GM18951 (cell line): Measurements from ENCODE around the gene SCN4A.

Experiments
- POLR2A ChIP-seq: IDR thresholded peaks from 4 replicates; pipeline ENCODE4 v1.6.1; 2011; ENCODE audit warnings: mild to moderate bottlenecking; ENCODE audit not compliant: insufficient read length, insufficient read depth; ENCODE audit errors: extremely low read depth
- in situ Hi-C: fragments of 300-500 bp; cut with MboI; formaldehyde crosslinking; loops from one replicate; pipeline ENCODE4 v1.12.0; 2022; ENCODE audit warnings: low sequenced_read_pairs, mixed read lengths, inconsistent platforms; ENCODE audit not compliant: unreplicated experiment

SCN4A gene

DNA sequence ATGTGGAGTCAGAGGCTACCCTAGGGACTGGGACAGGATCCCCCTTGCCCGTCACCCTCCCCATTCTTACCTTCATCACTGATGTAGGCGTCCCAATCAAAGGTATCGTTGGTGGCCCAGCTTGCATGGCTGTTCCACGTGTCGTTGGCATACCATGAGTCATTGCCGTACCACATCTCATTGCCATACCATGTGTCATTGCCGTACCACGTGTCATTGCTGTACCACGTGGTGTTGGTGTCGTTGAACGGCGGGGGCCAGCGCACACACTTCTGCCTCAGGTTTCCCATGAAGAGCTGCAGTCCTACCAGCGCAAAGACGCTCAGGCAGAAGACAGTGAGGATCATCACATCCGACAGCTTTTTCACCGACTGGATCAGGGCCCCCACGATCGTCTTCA lies 4.8 kb downstream of the SCN4A start:
- in situ Hi-C loops: no loop called here
- no peak for TF ChIP-seq POLR2A

DNA sequence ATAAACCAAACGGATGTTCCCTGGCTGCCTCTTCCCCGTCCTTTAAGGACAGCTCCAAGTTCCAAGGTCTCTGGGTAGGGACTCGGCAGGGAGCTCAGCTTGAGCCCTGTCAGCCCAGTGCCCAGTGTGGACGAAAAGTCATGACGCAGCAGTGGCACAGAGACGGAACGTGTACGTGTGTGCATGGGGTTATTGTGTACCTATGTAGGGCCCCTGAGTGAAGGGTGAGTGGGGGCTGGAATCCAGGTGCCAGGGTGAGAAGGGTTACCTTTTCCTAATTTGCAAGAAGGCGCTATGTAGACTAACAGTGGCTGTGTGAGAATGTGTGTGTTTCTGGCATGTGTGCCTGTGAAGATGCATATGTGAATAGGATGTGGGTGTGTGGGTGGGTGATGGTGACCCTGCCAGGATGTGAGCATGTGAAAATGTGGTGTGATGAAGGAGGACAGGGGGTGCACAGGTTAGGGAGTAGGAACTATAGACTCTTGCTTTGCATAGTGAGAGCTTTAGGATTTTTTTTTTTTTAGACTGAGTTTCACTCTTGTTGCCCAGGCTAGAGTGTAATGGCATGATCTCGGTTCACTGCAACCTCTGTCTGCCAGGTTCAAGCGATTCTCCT lies 6.0 kb downstream of the SCN4A start:
- in situ Hi-C loops: no loop called here
- TF ChIP-seq POLR2A: no peak

DNA sequence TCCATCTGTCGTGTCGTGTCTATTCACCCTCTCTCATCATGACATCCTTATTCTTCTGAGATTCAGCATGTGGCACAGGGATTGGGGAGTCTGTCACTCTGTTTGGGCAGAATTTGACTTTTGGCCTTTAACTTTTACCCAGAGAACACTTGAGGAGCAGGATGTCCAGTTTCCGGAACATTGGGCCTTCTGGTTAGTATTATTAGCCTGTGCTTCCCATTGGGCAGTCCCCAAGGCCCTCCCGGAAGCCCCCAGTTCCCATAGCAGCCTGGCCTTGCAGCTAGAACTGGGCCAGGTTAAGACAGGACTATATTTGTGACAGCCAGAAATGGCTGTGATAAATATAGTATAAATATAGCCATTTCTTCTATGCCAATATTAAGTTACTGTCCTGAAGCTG lies 9.6 kb downstream of the SCN4A start:
- in situ Hi-C loops: no loop called here
- TF ChIP-seq POLR2A: no peak

DNA sequence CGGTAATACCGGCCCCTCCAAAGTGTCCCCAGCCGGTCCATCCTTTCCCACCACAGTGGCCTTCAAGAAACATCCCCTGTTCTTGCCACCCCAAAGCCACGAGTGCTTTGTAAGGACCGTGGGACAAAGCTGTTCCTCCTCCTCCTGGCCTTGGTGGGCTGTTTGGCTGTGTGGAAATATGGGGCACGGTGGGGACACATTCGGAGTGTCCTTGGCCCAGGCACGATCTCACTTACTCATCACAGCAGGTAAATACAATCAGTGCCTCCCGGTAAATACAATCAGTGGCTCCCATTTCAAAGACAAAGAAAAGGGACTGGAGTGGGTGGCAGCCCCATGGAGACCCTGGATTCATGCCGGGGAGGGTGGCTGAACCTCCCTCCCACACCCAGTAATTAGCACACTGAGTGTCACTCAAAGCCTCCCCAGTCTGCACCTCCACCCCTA lies 10.4 kb downstream of the SCN4A start:
- in situ Hi-C loops: no loop called here
- TF ChIP-seq POLR2A: no peak

DNA sequence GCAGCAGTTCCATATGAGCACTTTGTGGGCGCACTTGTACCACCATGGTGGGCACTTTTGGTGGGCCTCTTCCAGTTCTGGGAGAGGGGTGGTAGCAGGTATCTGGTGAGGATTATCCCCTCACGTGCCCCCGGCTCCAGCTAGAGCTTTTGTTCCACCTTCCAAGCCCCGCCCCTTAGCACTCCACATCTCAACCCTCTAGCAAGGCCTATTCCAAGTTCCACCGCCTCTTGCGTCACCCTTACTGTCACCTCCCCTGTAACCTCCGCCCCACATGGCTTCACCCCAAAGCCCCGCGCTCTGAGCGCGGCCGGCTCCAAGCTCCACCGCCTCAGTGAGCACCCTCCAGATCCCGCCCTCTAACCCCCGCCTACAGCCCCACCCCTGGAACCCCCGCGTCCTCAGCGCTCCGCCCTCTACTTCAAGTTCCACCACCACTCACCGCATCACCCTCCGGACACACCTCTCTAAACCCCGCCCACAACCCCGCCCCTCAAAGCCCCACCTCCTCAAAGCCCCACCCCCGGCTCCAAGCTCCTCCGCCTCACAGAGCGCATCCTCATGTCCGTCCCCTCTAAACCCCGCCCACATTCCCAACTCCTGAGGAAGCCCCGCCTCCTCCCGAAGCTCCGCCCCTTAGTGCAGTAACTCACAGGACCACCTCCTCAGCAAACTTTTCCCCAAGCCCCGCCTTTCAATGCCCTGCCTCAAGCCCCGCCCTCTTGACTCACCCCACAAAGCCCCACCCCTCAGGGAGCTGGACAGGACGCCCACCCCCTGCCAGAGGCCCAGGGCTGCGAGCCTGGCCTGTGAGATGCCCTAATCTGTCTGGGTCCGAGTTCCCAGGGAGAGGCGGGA lies 11.1 kb downstream of the SCN4A start:
- in situ Hi-C loops: no loop called here
- no peak for TF ChIP-seq POLR2A

DNA sequence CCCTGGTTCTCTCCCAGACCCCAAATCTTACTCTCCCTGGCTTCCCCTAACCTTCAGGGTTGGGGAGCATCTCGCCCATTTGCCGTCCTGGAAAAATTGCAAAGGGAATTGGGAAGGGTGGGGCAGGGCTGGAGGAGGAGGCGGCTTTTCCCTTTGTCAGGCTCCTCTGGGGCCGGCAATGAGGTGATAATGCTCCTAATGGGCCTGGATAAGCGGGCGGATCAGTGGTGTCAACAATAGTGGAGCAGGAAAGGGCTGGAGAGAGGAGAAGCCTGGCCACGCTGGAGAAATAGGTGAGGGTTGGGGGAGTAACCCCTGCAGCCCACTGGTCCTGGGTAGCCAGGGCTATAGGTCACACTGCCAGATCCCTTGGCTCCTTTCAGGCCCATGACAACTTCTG lies 12.3 kb downstream of the SCN4A start:
- TF ChIP-seq POLR2A: no peak

DNA sequence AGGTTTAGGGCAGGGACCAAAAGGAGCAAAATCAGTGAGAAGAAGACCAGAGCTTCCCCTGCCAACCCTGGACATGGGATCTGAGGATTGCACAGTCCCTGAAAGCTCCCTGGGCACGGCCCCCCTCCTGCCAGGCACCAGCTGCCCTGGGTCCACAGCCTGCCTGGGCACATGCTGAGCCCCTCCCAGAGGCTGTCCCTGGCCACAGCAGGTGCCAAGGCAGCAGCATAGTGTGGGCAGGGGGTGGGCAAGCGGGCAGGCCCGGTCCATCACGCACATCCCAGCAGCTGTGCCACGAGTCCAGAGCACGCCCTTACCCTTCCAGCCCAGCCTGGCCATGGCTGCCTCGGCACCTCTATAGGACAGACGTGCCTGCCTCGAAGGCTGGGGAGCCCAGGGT lies 12.7 kb downstream of the SCN4A start:
- TF ChIP-seq POLR2A: no peak
- in situ Hi-C loops: no loop called here

More for the DNA sequence above, 12.3 kb downstream of the SCN4A start:
- in situ Hi-C loops: no loop called here

DNA sequence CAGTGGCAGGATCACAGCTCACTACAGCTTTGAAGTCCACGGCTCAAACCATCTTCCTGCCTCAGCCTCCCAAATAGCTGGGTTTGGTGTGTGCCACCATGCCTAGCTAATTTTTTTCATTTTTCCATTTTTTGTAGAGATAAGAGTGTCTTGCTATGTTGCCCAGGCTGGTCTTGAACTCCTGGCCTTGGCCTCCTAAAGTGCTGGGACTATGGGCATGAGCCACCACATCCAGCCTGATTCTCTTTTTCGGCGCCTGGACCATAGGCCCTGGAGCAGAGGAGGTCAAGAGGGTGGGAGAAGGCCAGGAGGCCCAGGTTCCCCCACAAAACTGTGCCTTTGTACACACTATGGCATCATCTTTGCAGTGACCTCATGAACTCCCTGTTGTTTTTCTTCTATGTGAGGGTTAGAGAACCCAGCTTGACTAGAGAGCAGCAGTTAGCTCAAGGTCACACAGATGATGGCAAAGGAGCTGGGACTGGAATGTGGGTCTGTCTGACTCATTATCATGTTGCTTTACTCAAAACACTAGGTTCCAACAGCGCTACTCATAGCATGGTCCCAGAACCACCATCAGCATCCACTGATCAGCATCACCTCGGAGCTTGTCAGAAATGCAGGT lies 16.3 kb downstream of the SCN4A start:
- TF ChIP-seq POLR2A: no peak
- in situ Hi-C loops: no loop called here

DNA sequence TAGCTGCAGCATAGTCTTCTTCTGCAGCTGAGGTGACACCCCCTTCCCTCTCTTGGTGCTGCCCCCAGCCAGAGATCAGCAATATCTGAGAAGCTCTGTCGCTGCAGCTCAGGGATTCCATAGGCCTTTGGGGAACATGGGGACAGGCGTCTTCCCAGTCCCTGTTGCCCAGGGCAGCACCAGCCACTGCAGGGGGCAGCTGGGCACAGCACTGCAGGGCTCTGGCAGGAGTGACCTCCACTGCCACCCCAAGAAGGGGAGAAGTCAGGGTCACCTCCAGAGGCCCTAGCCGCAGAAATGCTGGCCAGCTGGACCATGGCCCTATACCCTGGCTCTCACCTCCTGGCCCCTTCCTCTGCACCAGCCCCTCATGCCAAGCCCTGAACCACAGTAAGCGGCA lies 16.9 kb downstream of the SCN4A start:
- TF ChIP-seq POLR2A: no peak
- in situ Hi-C loops: no loop called here

DNA sequence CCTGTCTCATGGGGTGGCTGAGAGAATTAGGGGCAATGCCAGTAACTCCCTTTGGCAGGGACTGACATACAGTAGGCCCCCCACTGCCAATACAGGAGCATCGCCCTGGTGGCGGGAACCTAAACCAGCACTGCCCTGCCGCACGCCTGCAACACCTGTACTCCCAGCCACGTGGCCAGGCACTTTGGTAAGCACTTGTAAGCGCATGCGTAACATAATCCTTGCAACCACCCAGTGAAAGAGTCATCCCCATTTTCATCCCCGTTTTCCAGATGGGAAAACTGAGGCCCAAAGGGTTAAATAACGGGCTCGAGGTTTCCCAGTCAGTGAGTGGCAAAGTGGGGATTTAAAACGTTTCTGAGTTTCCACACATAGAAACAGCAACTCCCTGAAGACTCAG lies 17.5 kb downstream of the SCN4A start:
- in situ Hi-C loops: no loop called here
- TF ChIP-seq POLR2A: no peak

DNA sequence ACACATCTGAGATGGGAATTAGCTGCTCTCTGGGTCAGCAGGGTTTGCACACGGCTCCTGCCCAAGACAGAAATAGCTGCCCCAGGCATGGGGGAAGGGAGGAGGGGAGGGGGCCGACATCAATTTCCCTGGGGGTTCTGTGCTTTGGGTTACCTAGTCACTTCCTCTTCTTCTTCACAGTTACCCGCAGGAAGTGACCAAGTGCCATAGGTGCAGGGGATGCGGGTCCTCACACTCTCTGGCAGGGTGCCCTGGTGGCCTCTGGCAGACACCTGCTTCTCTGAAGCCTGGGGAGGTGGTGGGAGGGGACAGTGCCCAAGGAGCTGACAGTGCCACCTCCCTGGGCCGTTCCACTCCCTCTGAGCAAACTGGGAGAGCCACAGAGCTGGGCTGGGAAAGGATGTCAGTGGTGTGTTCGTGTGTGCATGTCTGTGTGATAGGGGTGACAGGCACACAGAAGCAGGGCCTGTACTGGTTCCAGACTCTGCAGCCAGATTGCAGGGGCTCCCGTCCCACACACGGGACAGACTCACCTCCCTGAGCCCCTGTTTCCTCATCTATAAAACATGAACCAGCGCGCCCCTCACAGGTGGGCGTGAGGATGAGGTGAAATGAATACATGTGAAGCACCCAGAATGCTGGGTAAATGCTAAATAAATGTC lies 18.2 kb downstream of the SCN4A start:
- peak; percentile 29 for TF ChIP-seq POLR2A
- in situ Hi-C loops: no loop called here

DNA sequence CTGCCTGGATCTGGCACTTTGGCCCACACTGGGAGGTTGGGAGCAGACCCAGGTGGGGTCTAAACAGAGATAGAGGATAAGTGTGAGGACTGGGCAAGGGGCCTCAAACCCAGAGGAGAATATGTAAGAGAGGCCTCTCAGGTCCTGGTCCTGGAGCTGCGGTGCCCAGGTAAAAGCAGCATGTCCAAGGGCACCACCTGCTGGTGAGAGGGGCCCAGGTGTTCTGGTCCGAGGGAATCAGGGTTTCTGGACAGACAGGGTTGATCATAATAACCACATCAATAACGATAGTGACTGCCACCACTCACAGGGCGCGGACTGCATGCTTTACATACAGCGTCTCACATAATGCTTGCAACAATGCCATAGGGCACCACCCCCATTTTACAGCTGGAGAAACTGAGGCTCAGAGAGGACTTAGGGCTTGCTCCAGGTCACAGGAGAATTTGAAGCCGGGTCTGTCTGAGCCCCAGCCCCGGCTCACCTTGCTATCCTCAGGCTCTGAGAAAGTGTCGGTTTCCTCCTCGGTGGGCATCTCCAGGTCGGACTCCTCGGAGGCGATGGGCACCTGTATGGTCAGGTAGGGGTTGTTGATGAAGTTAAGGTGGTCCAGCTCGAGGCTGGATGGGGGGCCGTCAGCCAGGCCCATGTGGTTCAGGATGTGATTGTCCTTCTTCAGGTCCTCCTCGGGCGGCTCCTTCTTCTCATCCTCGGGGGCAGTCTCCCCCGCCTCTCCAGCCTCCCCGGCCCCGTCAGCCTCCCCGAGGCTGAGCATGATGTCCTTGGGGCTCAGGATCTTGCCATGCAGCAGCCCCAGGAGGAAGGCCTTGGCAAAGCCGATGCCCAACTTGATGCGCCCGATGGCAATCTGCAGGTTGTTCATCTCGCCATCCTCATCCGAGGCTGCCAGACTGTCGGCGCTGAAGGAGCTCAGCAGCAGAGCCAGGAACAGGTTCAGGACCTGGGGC lies 21.5 kb downstream of the SCN4A start:
- TF ChIP-seq POLR2A: no peak
- in situ Hi-C loops: no loop called here
